Measurements from ENCODE around the gene TCP10L. TPM values are rescaled to one million over a fixed set of nuclear protein-coding genes. Genes with fewer than 3 reads are reported as not detected.
A peak's percentile ranks its signal among the peaks of the same experiment; 100 is the strongest.

Gene TCP10L
- total and polyA plus RNA-seq, 2 of the 13 experiments (the other 11 are each of a cell fraction or from before 2014, with no cell fraction given), result 0.90 to 2.4 TPM

DNA sequence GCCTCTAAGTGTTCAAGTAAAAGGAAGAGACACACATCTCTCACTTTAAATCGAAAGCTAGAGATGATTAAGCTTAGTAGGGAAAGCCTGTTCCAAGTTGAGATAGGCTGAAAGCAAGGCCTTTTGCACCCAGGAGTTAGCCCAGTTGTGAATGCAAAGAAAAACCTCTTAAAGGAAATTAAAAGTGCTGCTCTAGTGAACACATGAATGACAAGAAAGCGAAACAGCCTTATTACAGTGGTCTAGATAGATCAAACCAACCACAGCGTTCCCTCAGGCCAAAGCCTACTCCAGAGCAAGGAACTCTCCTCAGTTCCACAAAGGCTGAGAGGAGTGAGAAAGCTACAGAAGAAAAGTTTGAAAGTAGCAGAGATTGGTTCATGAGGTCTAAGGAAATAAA, 14.9 kb downstream of the TCP10L start (continued):
- TF ChIP-seq, protein P1, sequence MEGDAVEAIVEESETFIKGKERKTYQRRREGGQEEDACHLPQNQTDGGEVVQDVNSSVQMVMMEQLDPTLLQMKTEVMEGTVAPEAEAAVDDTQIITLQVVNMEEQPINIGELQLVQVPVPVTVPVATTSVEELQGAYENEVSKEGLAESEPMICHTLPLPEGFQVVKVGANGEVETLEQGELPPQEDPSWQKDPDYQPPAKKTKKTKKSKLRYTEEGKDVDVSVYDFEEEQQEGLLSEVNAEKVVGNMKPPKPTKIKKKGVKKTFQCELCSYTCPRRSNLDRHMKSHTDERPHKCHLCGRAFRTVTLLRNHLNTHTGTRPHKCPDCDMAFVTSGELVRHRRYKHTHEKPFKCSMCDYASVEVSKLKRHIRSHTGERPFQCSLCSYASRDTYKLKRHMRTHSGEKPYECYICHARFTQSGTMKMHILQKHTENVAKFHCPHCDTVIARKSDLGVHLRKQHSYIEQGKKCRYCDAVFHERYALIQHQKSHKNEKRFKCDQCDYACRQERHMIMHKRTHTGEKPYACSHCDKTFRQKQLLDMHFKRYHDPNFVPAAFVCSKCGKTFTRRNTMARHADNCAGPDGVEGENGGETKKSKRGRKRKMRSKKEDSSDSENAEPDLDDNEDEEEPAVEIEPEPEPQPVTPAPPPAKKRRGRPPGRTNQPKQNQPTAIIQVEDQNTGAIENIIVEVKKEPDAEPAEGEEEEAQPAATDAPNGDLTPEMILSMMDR (CRISPR knock-in tag; IDR thresholded peaks at IDR 0.05), result no peak
- TF ChIP-seq ZNF34 (CRISPR knock-in tag; IDR thresholded peaks at IDR 0.05; ENCODE audit: borderline replicate concordance), result no peak
- no peak for TF ChIP-seq ATAD3A (CRISPR knock-in tag; IDR thresholded peaks at IDR 0.05)

DNA sequence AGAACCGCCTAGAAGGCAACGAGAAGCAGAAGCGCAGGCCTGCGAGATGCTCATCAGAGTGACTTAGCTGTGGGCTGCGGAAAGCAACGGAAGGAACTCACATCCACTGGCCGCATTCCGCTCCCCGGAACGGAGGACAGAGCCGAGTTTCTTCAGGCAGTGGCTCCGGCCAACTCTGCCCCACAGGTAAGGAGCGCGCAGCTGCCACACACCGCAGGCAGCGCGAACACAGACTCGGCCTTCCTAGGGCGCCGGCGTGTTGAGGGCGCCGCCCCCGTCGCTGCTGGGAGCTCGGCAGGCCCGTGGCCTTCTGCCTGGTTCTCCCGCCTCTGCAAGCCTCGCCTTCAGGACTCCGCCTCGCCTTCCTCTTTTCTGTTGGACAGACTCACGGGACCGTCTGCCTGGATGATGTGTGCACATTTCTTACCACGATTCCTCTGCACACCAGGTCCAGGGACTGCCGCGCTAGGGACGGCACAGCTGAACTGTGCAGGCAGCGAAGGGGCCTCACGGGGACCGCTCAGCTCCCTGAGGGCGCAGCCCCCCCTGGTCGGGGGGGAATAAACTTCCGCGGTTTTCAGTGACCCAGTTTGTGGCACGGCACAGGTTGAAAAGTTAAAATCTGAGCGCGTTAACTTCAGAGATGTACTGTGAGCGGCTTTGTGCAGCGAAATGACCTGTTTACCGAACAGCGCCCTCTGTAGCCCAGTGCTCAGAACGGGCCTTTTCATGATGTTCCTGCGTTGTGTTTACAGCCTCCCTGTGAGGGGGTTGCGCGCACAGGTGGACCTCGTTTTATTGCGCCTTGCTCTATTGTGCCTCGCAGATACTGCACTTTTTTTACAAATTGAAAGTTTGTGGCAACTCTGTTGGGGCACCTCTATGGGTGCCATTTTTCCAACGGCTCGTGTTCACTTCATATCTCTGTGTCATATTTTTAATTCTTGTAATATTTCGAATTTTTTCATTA, 15.8 kb downstream of the TCP10L start:
- Histone ChIP-seq H3K4me2 (ENCODE audit: low read depth, low read length) (peak overlapping the region; percentile 92), H3K36me3 (replicated peaks in 1 of 2; ENCODE audit: control insufficient read depth in 1 of 2, insufficient read depth in 2 of 2, low read length in 2 of 2) (no peaks in the 10 kb centered on the region; a peak in 1 of 5 replicates), H3K79me2 (ENCODE audit: insufficient read depth, low read length) (no peaks in the 10 kb centered on the region), H3K9ac (ENCODE audit: insufficient read depth, low read depth, low read length) (peak overlapping the region; percentile 62), H2AFZ (ENCODE audit: low read length) (peak overlapping the region; percentile 80), H4K20me1 (ENCODE audit: insufficient read depth, low read length) (no peaks in the 10 kb centered on the region), H3K27me3 (ENCODE audit: control insufficient read depth in 1 of 2, insufficient read depth in 2 of 2, low read length in 2 of 2) (no peaks in the 10 kb centered on the region), H3K9me3 (ENCODE audit: low read length) (peaks cover 6% of the 10 kb centered on the region; the same call in 1 of the 2 replicates), H3K4me3 (replicated peaks in 1 of 3; ENCODE audit: insufficient read depth in 1 of 3, low read depth in 2 of 3, low read length in 3 of 3) (peak overlapping the region; percentile 70 to 79 (median 77)), H3K27ac (ENCODE audit: extremely low read length, insufficient read depth, low read length) (peak overlapping the region; percentile 71), H3K4me1 (ENCODE audit: insufficient read depth, low read length) (peaks cover 36% of the 10 kb centered on the region)
- FAIRE-seq (peak; percentile 74), DNase-seq (ENCODE audit: low spot score) (peak; percentile 77), ATAC-seq (peak; percentile 93)
- WGBS (ENCODE audit: low lambda C conversion rate), result 2% methylated on average over 22 of the region's 61 CpGs
- TSS peak; percentile 42 for BruUV-seq (replicated peaks)
- CTCF ChIA-PET (ENCODE audit: low intra/inter-chr PET ratio, low total read pairs), result interaction anchor here (1.3 to 1.8 kb wide), 2 partner anchors 31 to 166 kb away, joined by 4 to 5 read pairs; no protein-coding TSS in a partner anchor
- in situ Hi-C loops (cut with HindIII; ENCODE audit: extremely low pct_ligation_motif_present, low pct_unique_long_range_greater_than_20kb), result no loop called here
- POLR2A ChIA-PET, result interaction anchor here (0.8 to 1.7 kb wide), 3 partner anchors 9 to 177 kb away, joined by 4 to 7 read pairs (median 6); partner anchors contain the start of gene URB1
- intact Hi-C loops (cut with micrococcal nuclease; ENCODE audit: unreplicated experiment), result loop anchor here (1.0 to 2.0 kb wide), 2 partner anchors 32 to 155 kb away; no protein-coding TSS in a partner anchor
- TF ChIP-seq KLF13 (CRISPR knock-in tag; IDR thresholded peaks at IDR 0.05) (0 out of 2 replicates have a peak, but pooled peaks have one; percentile 40), HOXA3 (CRISPR knock-in tag; IDR thresholded peaks at IDR 0.05) (peak; percentile 41), ZNF30 (CRISPR knock-in tag; IDR thresholded peaks at IDR 0.05) (0 out of 2 replicates have a peak, but pooled peaks have one; percentile 79), SALL1 (CRISPR knock-in tag; IDR thresholded peaks at IDR 0.05) (peak; percentile 63), MIER2 (CRISPR knock-in tag; IDR thresholded peaks at IDR 0.05) (0 out of 2 replicates have a peak, but pooled peaks have one; percentile 11), TGIF2 (CRISPR knock-in tag; IDR thresholded peaks at IDR 0.05) (peak; percentile 14; the same call in 1 of the 2 replicates), ETV5 (CRISPR knock-in tag; IDR thresholded peaks at IDR 0.05; ENCODE audit: borderline replicate concordance) (no peak)
- TF ChIP-seq, protein P2, sequence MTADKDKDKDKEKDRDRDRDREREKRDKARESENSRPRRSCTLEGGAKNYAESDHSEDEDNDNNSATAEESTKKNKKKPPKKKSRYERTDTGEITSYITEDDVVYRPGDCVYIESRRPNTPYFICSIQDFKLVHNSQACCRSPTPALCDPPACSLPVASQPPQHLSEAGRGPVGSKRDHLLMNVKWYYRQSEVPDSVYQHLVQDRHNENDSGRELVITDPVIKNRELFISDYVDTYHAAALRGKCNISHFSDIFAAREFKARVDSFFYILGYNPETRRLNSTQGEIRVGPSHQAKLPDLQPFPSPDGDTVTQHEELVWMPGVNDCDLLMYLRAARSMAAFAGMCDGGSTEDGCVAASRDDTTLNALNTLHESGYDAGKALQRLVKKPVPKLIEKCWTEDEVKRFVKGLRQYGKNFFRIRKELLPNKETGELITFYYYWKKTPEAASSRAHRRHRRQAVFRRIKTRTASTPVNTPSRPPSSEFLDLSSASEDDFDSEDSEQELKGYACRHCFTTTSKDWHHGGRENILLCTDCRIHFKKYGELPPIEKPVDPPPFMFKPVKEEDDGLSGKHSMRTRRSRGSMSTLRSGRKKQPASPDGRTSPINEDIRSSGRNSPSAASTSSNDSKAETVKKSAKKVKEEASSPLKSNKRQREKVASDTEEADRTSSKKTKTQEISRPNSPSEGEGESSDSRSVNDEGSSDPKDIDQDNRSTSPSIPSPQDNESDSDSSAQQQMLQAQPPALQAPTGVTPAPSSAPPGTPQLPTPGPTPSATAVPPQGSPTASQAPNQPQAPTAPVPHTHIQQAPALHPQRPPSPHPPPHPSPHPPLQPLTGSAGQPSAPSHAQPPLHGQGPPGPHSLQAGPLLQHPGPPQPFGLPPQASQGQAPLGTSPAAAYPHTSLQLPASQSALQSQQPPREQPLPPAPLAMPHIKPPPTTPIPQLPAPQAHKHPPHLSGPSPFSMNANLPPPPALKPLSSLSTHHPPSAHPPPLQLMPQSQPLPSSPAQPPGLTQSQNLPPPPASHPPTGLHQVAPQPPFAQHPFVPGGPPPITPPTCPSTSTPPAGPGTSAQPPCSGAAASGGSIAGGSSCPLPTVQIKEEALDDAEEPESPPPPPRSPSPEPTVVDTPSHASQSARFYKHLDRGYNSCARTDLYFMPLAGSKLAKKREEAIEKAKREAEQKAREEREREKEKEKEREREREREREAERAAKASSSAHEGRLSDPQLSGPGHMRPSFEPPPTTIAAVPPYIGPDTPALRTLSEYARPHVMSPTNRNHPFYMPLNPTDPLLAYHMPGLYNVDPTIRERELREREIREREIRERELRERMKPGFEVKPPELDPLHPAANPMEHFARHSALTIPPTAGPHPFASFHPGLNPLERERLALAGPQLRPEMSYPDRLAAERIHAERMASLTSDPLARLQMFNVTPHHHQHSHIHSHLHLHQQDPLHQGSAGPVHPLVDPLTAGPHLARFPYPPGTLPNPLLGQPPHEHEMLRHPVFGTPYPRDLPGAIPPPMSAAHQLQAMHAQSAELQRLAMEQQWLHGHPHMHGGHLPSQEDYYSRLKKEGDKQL (CRISPR knock-in tag; IDR thresholded peaks at IDR 0.05; ENCODE audit: low read depth), result no peak

Measured in HepG2 (cell line).